HepG2 (cell line): ENCODE results near the gene PAIP2. TPM values are rescaled to one million over a fixed set of nuclear protein-coding genes. Genes with fewer than 3 reads are reported as not detected.
A peak's percentile ranks its signal among the peaks of the same experiment; 100 is the strongest.

ENCODE experiments used
- ELF4 ChIP-seq: sonication (generic); formaldehyde crosslinking; IDR thresholded peaks from 2 replicates; pipeline ENCODE4 v1.5.0; 2020; ENCODE audit warnings: missing genetic modification reagents, mild to moderate bottlenecking, moderate library complexity, borderline replicate concordance
- NONO ChIP-seq, 2 experiments: fragments of 450-650 bp in 1 of 2; sonication (generic) in 1 of 2; formaldehyde crosslinking in 1 of 2; IDR thresholded peaks in 1 of 2; conservative IDR thresholded peaks in 1 of 2; 2 replicates each; pipeline versions ENCODE4 v1.6.1 to v1.8.0; 2017 to 2022; ENCODE audit warnings: mild to moderate bottlenecking in 1 of 2, missing genetic modification reagents in 1 of 2, moderate library complexity in 1 of 2
- NR2F6 ChIP-seq, 2 experiments: IDR thresholded peaks; 2 replicates each; pipeline ENCODE4 v1.6.1; 2016; ENCODE audit warnings: antibody characterized with exemption in 1 of 2, mild to moderate bottlenecking in 1 of 2
- POGZ ChIP-seq: sonication (generic); formaldehyde crosslinking; IDR thresholded peaks from 2 replicates; pipeline ENCODE4 v1.4.0; 2020; ENCODE audit warnings: mild to moderate bottlenecking, missing genetic modification reagents
- PRPF4 ChIP-seq: fragments of 200-400 bp; formaldehyde crosslinking; IDR thresholded peaks from 2 replicates; pipeline ENCODE4 v1.6.1; 2016; ENCODE audit warnings: low read length, low read depth; ENCODE audit not compliant: poor library complexity, severe bottlenecking
- RFX5 ChIP-seq: IDR thresholded peaks from 2 replicates; pipeline ENCODE4 v1.6.1; 2011; ENCODE audit warnings: low read depth, low read length, improper control_type of control experiment
- RFXANK ChIP-seq: IDR thresholded peaks from 2 replicates; pipeline ENCODE4 v1.6.1; 2016
- SMAD1 ChIP-seq: sonication (generic); formaldehyde crosslinking; IDR thresholded peaks from 2 replicates; pipeline ENCODE4 v1.4.0; 2020; ENCODE audit warnings: missing genetic modification reagents, low read depth, mild to moderate bottlenecking, borderline replicate concordance
- ZNF136 ChIP-seq: sonication (generic); formaldehyde crosslinking; IDR thresholded peaks from 2 replicates; pipeline ENCODE4 v1.8.1; 2022; ENCODE audit warnings: low read depth, mild to moderate bottlenecking, moderate library complexity, missing genetic modification reagents
- ZNF567 ChIP-seq: sonication (generic); formaldehyde crosslinking; IDR thresholded peaks from 2 replicates; pipeline ENCODE4 v1.8.1; 2023; ENCODE audit warnings: mild to moderate bottlenecking, missing genetic modification reagents, borderline replicate concordance
- ZNF749 ChIP-seq: sonication (generic); formaldehyde crosslinking; IDR thresholded peaks from 2 replicates; pipeline ENCODE4 v1.8.0; 2022; ENCODE audit warnings: mild to moderate bottlenecking, missing genetic modification reagents, moderate library complexity, borderline replicate concordance
- ZSCAN29 ChIP-seq: sonication (generic); formaldehyde crosslinking; conservative IDR thresholded peaks from 2 replicates; pipeline ENCODE4 v1.4.0; 2020; ENCODE audit warnings: mild to moderate bottlenecking, missing genetic modification reagents
- polyA plus RNA-seq, 8 experiments: library from polyadenylated mRNA; depleted of rRNA in 3 of 8; stranded (reverse) in 7 of 8; unstranded in 1 of 8; fragments of >200 nt; fragmentation: Illumina TruSeq in 4 of 8; extraction: Trizol in 4 of 8; gene quantifications; 2 replicates each; pipeline versions ENCODE4 v1.2.1 to v1.2.3, GENCODE V29; 2011 to 2016; ENCODE audit warnings: low read depth in 4 of 8, missing spikeins in 1 of 8, mixed read lengths in 1 of 8; ENCODE audit not compliant: insufficient read depth in 1 of 8
- total RNA-seq, 5 experiments: library from RNA; depleted of rRNA; stranded (reverse); fragments of >200 nt; fragmentation: Illumina TruSeq; extraction: Trizol; gene quantifications; 2 replicates each; pipeline ENCODE4 v1.2.3, GENCODE V29; 2016; ENCODE audit warnings: low read depth in 1 of 5
- TF ChIP-seq, protein P1 (sequence below): sonication (generic); formaldehyde crosslinking; IDR thresholded peaks from 2 replicates; pipeline ENCODE4 v1.5.1; 2020; ENCODE audit warnings: mild to moderate bottlenecking, missing genetic modification reagents
- TF ChIP-seq, protein P2 (sequence below): sonication (generic); formaldehyde crosslinking; IDR thresholded peaks from 2 replicates; pipeline ENCODE4 v1.4.0; 2020; ENCODE audit warnings: missing genetic modification reagents
- TF ChIP-seq, protein P3 (sequence below): sonication (generic); formaldehyde crosslinking; IDR thresholded peaks from 2 replicates; pipeline ENCODE4 v1.4.0; 2020; ENCODE audit warnings: missing genetic modification reagents, borderline replicate concordance
- TF ChIP-seq, protein P4 (sequence below): sonication (generic); formaldehyde crosslinking; IDR thresholded peaks from 2 replicates; pipeline ENCODE4 v1.8.0; 2023; ENCODE audit warnings: mild to moderate bottlenecking, missing genetic modification reagents

PAIP2 gene
- total and polyA plus RNA-seq, 2 of the 13 experiments (the other 11 are each of a cell fraction or from before 2014, with no cell fraction given): 61.5 to 76.3 TPM

DNA sequence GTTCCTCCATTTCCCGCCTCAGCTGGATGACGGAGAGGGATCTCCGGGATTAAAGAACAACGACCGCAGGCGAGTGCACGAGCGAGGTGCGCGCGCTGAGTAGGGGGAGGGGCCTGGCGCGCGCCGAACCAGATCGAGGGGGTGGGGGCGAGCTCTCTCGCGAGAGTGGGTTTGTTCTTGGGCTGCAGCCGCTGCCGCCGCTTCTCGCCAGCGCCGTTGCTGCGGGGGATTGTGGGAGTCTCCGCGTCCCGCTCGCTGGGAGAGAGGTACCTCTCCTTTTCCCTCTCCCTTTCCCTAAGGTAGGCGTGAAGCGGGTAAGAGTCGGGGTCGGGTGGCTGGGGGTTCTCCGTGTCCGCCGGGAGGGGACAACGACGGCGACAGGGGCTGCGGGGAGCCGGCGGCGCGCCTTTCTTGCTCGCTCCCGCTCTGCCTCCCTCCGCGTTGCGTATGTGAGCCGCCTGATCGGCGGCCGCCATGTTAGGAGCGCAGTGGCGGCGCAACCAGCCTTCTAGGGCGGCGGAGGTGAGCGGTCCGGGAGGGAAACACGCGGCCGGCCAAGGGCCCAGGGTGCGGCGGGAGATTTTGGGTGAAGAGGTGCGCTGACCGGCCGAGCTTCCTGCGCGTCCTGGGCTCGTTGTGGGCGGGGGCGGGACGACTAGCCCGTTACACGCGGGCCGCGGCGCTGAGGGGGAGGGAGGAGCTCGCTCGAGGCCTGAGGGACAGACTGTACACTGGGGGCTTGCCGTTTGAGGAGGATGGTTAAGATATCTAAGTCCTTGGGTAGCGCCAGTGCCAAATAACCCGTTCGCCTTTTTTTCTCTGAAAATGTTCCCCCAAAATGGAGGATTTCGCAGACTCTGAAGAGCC is 47.9 kb upstream of the PAIP2 start, which contains the start of gene MATR3 (continued):
- TF ChIP-seq, protein P1, sequence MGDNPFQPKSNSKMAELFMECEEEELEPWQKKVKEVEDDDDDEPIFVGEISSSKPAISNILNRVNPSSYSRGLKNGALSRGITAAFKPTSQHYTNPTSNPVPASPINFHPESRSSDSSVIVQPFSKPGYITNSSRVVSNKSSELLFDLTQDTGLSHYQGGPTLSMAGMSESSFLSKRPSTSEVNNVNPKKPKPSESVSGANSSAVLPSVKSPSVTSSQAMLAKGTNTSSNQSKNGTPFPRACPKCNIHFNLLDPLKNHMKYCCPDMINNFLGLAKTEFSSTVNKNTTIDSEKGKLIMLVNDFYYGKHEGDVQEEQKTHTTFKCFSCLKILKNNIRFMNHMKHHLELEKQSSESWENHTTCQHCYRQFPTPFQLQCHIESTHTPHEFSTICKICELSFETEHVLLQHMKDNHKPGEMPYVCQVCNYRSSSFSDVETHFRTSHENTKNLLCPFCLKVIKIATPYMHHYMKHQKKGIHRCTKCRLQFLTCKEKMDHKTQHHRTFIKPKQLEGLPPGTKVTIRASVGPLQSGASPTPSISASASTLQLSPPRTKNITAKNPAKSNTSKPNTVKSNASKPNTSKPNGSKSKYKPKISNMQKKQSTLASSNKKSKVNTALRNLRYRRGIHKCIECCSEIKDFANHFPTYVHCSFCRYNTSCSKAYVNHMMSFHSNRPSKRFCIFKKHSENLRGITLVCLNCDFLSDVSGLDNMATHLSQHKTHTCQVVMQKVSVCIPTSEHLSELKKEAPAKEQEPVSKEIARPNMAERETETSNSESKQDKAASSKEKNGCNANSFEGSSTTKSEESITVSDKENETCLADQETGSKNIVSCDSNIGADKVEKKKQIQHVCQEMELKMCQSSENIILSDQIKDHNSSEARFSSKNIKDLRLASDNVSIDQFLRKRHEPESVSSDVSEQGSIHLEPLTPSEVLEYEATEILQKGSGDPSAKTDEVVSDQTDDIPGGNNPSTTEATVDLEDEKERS: no peak; the same call in 1 of the 2 replicates
- peak; percentile 81; the same call in 1 of the 2 replicates for TF ChIP-seq ZNF136 (CRISPR knock-in tag)
- TF ChIP-seq, protein P2, sequence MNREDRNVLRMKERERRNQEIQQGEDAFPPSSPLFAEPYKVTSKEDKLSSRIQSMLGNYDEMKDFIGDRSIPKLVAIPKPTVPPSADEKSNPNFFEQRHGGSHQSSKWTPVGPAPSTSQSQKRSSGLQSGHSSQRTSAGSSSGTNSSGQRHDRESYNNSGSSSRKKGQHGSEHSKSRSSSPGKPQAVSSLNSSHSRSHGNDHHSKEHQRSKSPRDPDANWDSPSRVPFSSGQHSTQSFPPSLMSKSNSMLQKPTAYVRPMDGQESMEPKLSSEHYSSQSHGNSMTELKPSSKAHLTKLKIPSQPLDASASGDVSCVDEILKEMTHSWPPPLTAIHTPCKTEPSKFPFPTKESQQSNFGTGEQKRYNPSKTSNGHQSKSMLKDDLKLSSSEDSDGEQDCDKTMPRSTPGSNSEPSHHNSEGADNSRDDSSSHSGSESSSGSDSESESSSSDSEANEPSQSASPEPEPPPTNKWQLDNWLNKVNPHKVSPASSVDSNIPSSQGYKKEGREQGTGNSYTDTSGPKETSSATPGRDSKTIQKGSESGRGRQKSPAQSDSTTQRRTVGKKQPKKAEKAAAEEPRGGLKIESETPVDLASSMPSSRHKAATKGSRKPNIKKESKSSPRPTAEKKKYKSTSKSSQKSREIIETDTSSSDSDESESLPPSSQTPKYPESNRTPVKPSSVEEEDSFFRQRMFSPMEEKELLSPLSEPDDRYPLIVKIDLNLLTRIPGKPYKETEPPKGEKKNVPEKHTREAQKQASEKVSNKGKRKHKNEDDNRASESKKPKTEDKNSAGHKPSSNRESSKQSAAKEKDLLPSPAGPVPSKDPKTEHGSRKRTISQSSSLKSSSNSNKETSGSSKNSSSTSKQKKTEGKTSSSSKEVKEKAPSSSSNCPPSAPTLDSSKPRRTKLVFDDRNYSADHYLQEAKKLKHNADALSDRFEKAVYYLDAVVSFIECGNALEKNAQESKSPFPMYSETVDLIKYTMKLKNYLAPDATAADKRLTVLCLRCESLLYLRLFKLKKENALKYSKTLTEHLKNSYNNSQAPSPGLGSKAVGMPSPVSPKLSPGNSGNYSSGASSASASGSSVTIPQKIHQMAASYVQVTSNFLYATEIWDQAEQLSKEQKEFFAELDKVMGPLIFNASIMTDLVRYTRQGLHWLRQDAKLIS (CRISPR knock-in tag): 0 out of 2 replicates have a peak, but pooled peaks have one; percentile 40
- 0 out of 2 replicates have a peak, but pooled peaks have one; percentile 33 for TF ChIP-seq SMAD1 (CRISPR knock-in tag)
- no peak for TF ChIP-seq ZSCAN29 (CRISPR knock-in tag)
- TF ChIP-seq RFX5: no peak
- TF ChIP-seq PRPF4: peak; percentile 72
- peak; percentile 51; the same call in 1 of the 2 replicates for TF ChIP-seq ELF4 (CRISPR knock-in tag)
- TF ChIP-seq POGZ (CRISPR knock-in tag): peak; percentile 68; the same call in 1 of the 2 replicates
- TF ChIP-seq ZNF567 (CRISPR knock-in tag): no peak; the same call in 1 of the 2 replicates
- no peak for TF ChIP-seq NONO (IDR thresholded peaks at IDR 0.05)
- TF ChIP-seq NONO (CRISPR knock-in tag; conservative IDR thresholded peaks at IDR 0.05): peak; percentile 76
- peak; percentile 86 for TF ChIP-seq ZNF749 (CRISPR knock-in tag)
- peak; percentile 66; the same call in 1 of the 2 replicates for TF ChIP-seq RFXANK (CRISPR knock-in tag)
- TF ChIP-seq, protein P3, sequence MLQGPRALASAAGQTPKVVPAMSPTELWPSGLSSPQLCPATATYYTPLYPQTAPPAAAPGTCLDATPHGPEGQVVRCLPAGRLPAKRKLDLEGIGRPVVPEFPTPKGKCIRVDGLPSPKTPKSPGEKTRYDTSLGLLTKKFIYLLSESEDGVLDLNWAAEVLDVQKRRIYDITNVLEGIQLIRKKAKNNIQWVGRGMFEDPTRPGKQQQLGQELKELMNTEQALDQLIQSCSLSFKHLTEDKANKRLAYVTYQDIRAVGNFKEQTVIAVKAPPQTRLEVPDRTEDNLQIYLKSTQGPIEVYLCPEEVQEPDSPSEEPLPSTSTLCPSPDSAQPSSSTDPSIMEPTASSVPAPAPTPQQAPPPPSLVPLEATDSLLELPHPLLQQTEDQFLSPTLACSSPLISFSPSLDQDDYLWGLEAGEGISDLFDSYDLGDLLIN (CRISPR knock-in tag): 0 out of 2 replicates have a peak, but pooled peaks have one; percentile 33
- TF ChIP-seq, protein P4, sequence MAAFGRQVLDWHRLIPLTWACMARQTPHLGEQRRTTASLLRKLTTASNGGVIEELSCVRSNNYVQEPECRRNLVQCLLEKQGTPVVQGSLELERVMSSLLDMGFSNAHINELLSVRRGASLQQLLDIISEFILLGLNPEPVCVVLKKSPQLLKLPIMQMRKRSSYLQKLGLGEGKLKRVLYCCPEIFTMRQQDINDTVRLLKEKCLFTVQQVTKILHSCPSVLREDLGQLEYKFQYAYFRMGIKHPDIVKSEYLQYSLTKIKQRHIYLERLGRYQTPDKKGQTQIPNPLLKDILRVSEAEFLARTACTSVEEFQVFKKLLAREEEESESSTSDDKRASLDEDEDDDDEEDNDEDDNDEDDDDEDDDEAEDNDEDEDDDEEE (CRISPR knock-in tag): no peak; the same call in 1 of the 2 replicates
- TF ChIP-seq NR2F6 (IDR thresholded peaks at IDR 0.05): no peak
- peak; percentile 5; the same call in 1 of the 2 replicates for TF ChIP-seq NR2F6 (CRISPR knock-in tag; IDR thresholded peaks at IDR 0.05)
